Urinary bladder (tissue), 4 donors: ENCODE results near the gene TRNAU1AP. TPM values are rescaled to one million over a fixed set of nuclear protein-coding genes. Genes with fewer than 3 reads are reported as not detected.
"Not testable (repeated sequence)": the region's sequence is repeated elsewhere in the genome, so short reads cannot be mapped to it uniquely, and the experiment has no call there.

Source experiments
- DNase-seq: peaks from one replicate; pipeline ENCODE4 v3.0.0-alpha.2; 2015; ENCODE audit errors: extremely low spot score
- H3K27ac ChIP-seq: one replicate; pipeline ENCODE4 v1.5.1; 2013; ENCODE audit warnings: low read depth, mild to moderate bottlenecking, moderate library complexity
- H3K36me3 ChIP-seq: one replicate; pipeline ENCODE4 v1.6.1; 2013; ENCODE audit warnings: mild to moderate bottlenecking, moderate library complexity; ENCODE audit not compliant: insufficient read depth
- H3K4me1 ChIP-seq: one replicate; pipeline ENCODE4 v1.6.1; 2013; ENCODE audit warnings: mild to moderate bottlenecking, moderate library complexity; ENCODE audit not compliant: insufficient read depth
- H3K4me3 ChIP-seq: one replicate; pipeline ENCODE4 v1.5.1; 2013; ENCODE audit warnings: low read depth, low read length
- WGBS: extraction: QIAGEN DNeasy Blood & Tissue Kit; methylation state at CpG from one replicate; pipeline ENCODE4 v1.1.7; 2013; 5-methylcytosine and 5-hydroxymethylcytosine counted together
- polyA plus RNA-seq: library from polyadenylated mRNA; stranded (reverse); fragments of 200-250 nt; gene quantifications from one replicate; pipeline ENCODE4 v1.2.3, GENCODE V29; 2013
- total RNA-seq: library from RNA; depleted of rRNA; stranded (reverse); fragments of >200 nt; gene quantifications from one replicate; pipeline ENCODE4 v1.2.3, GENCODE V29; 2014
- donor health status: healthy with polysubstance abuse.
- donor health status: healthy.

The TRNAU1AP gene
- total RNA-seq (35.7 TPM), polyA plus RNA-seq (21.8 TPM)

- no peaks in the 10 kb centered on the region for H3K4me1 ChIP-seq
- DNase-seq = peak; percentile 90
- H3K36me3 ChIP-seq = peaks cover 2% of the 10 kb centered on the region
- under 1% methylated on average over 63 of the region's 63 CpGs for WGBS
- H3K4me3 ChIP-seq = peak within 1 kb of the TSS; percentile 53
- H3K27ac ChIP-seq = peak within 1 kb of the TSS; percentile 75
Measured at GRCh38 chr1:28552758-28553663, at the start of gene TRNAU1AP. TRNAU1AP (plus strand) TSS chr1:28553085; CDS start chr1:28553111, 26 bp downstream.

- H3K4me3 ChIP-seq = no peak overlapping the region
- no peak for DNase-seq
- H3K4me1 ChIP-seq = no peaks in the 10 kb centered on the region
- H3K36me3 ChIP-seq = no peaks in the 10 kb centered on the region
- 74% methylated on average over 3 of the region's 3 CpGs for WGBS
- H3K27ac ChIP-seq = no peak overlapping the region
Measured at GRCh38 chr1:28503117-28503516, 49.8 kb upstream of the TRNAU1AP start.

- H3K4me1 ChIP-seq = no peaks in the 10 kb centered on the region
- H3K36me3 ChIP-seq = peaks cover 4% of the 10 kb centered on the region
- H3K27ac ChIP-seq = peak within 1 kb of the TSS; percentile 46
- peak within 1 kb of the TSS; percentile 74 for H3K4me3 ChIP-seq
- under 1% methylated on average over 41 of the region's 41 CpGs for WGBS
- DNase-seq = peak; percentile 98
Measured at GRCh38 chr1:28505406-28506187, 47.3 kb upstream of the TRNAU1AP start, which contains the start of gene RCC1. RCC1 (plus strand) TSS chr1:28506043; CDS start chr1:28529867, 23,824 bp downstream.

- Histone ChIP-seq H3K4me3 (peak overlapping the region; percentile 74), H3K4me1 (no peaks in the 10 kb centered on the region), H3K27ac (no peak overlapping the region), H3K36me3 (peaks cover 4% of the 10 kb centered on the region)
- 3% methylated on average over 14 of the region's 14 CpGs for WGBS
- DNase-seq = no peak
Measured at GRCh38 chr1:28506907-28507246, 46.0 kb upstream of the TRNAU1AP start.

DNA sequence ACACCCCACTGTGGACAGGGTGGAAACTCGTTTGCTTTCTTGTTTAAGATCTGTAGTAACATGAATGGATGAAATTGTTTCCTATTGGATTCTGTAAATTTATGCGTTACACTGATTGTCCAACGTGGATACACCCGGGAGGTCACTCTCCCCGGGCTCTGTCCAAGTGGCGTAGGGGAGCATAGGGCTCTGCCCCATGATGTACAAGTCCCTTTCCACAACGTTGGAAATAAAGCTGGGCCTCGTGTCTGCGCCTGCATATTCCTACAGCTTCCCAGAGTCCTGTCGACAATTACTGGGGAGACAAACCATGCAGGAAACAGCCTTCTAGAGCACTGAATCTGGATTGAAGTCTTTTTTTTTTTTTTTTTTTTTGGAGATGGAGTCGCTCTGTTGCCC, 45.6 kb upstream of the TRNAU1AP start:
- Histone ChIP-seq H3K4me3 (peak overlapping the region; percentile 74), H3K4me1 (no peaks in the 10 kb centered on the region), H3K27ac (no peak overlapping the region), H3K36me3 (peaks cover 4% of the 10 kb centered on the region)
- WGBS = 4% methylated on average over 11 of the region's 11 CpGs
- DNase-seq = no peak

DNA sequence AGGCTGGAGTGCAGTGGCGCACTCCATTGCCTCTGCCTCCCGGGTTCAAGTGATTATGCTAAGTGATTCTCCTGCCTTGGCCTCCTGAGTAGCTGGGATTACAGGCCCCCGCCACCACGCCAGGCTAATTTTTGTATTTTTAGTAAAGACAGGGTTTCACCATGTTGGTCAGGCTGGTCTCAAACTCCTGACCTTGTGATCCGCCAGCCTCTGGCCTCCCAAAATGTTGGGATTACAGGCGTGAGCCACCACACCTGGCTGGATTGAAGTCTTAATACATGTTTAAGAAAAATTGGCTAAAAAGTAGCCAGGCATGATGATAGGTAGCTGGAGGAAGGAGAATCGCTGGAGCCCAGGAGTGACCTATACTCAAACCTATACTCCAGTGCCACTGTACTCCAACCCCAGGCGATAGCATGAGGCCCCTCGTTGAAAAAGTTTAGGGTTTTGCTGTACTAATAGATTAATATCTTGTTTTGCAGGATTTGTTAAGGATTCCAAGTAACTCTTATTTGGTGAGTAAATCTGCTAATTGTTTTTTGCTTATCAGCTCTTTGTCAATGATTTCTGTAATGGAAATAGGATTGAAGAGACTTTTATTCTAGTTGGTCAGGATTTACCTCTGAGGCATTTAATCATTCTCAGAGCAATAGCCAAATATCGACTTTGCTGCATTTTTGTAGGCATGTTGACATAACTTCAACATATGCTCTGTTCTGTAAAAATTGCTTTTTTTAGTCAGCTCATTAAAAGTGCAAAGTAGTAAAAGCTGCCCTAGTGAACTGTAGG, 45.0 kb upstream of the TRNAU1AP start:
- Histone ChIP-seq H3K4me1 (no peaks in the 10 kb centered on the region), H3K27ac (peak overlapping the region; percentile 41), H3K36me3 (peaks cover 4% of the 10 kb centered on the region), H3K4me3 (peak overlapping the region; percentile 9)
- 40% methylated on average over 10 of the region's 10 CpGs for WGBS
- no peak for DNase-seq

DNA sequence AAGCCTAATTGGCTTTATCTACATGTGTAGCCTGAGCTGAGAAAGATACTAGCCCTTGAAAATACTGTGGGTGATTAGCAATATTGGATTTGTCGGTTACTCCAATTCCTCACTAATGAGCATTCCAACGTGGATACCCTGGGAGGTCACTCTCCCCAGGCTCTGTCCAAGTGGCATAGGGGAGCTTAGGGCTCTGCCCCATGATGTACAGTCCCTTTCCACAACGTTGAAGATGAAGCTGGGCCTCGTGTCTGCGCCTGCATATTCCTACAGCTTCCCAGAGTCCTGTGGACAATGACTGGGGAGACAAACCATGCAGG, 44.5 kb upstream of the TRNAU1AP start:
- no peak overlapping the region for H3K27ac ChIP-seq
- H3K36me3 ChIP-seq = peaks cover 4% of the 10 kb centered on the region
- no peak overlapping the region for H3K4me3 ChIP-seq
- no peak for DNase-seq
- 40% methylated on average over 5 of the region's 5 CpGs for WGBS
- no peaks in the 10 kb centered on the region for H3K4me1 ChIP-seq

GRCh38 chr1:28509705-28510272, 43.1 kb upstream of the TRNAU1AP start:
- Histone ChIP-seq H3K27ac (no peak overlapping the region), H3K4me3 (no peak overlapping the region), H3K36me3 (peaks cover 4% of the 10 kb centered on the region), H3K4me1 (no peaks in the 10 kb centered on the region)
- no peak for DNase-seq
- WGBS = 77% methylated on average over 8 of the region's 8 CpGs

- peaks cover 4% of the 10 kb centered on the region for H3K36me3 ChIP-seq
- 73% methylated on average over 8 of the region's 8 CpGs for WGBS
Measured at GRCh38 chr1:28510273-28510969, 42.5 kb upstream of the TRNAU1AP start.

DNA sequence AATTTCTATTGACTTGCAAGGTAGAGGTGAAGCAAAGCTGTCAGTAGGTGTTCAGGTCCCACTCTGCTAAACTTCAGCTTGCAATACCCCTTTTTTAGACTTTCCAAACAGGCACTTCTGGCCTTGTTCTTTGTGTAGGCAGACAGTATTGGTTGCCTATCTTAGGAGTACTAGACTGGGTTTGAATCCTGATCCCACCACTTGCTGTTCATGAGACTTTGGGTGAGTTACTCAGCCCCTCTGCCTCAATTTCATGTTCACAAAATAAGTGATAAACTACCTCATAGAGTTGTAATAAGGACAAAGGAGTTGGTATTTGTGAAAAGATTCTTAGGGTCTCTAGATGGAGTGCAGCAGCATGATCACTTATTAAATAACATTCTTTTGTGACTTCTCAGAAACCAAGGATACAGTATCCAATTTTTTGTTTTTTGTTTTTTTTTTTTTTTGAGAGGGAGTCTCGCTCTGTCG, 41.9 kb upstream of the TRNAU1AP start:
- no peak overlapping the region for H3K4me3 ChIP-seq
- DNase-seq = no peak
- peaks cover 4% of the 10 kb centered on the region for H3K36me3 ChIP-seq
- H3K4me1 ChIP-seq = no peaks in the 10 kb centered on the region
- 94% methylated on average over 2 of the region's 2 CpGs for WGBS
- no peak overlapping the region for H3K27ac ChIP-seq

More at GRCh38 chr1:28510273-28510969, 42.5 kb upstream of the TRNAU1AP start:
- H3K4me3 ChIP-seq = no peak overlapping the region
- H3K4me1 ChIP-seq = no peaks in the 10 kb centered on the region
- no peak overlapping the region for H3K27ac ChIP-seq
- DNase-seq = no peak

DNA sequence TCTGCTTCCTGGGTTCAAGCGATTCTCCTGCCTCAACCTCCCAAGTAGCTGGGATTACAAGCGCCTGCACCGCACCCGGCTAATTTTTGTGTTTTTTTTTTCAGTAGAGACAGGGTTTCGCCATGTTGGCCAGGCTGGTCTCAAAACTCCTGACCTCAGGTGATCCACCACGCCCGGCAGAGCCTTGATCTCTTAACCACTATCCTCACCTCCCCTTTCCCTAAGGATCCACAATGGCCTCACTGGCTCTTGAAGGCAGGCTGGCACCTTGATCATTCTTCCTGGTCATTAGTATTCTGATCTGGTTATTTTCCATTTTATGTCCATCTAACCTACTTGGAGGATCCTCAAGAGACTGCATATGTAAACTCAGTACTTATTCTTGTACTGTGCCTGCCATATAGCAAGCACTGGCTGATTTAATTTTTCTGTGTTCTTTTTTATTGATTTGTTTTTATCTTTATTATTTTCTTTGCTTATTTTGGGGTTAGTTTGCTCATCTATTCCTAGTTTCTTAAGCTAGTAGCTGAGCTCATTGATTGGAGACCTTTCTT, 40.8 kb upstream of the TRNAU1AP start:
- Histone ChIP-seq H3K27ac (no peak overlapping the region), H3K4me1 (no peaks in the 10 kb centered on the region), H3K36me3 (peaks cover 4% of the 10 kb centered on the region)

GRCh38 chr1:28514445-28514933, 38.4 kb upstream of the TRNAU1AP start:
- not testable (repeated sequence) for H3K4me3 ChIP-seq, DNase-seq, H3K27ac ChIP-seq, H3K36me3 ChIP-seq, H3K4me1 ChIP-seq
- WGBS = 94% methylated on average over 13 of the region's 13 CpGs

More for the DNA sequence above, 40.8 kb upstream of the TRNAU1AP start:
- 90% methylated on average over 7 of the region's 7 CpGs for WGBS
- H3K4me3 ChIP-seq = no peak overlapping the region
- DNase-seq = no peak
